Renal pelvis (tissue), 12 donors: ENCODE results near the gene OTUD4. TPM values are rescaled to one million over a fixed set of nuclear protein-coding genes. Genes with fewer than 3 reads are reported as not detected.
"Not testable (repeated sequence)": the region's sequence is repeated elsewhere in the genome, so short reads cannot be mapped to it uniquely, and the experiment has no call there.

Experiments
- DNase-seq: peaks from one replicate; pipeline ENCODE4 v3.0.0-alpha.2; 2013
- long read RNA-seq, 16 experiments: transcript quantifications; one replicate each; lab custom pipeline, GENCODE V29; 2026
- polyA plus RNA-seq, 3 donors: library from polyadenylated mRNA; unstranded; fragments of 120-200 nt; gene quantifications; one replicate each; pipeline ENCODE4 v1.2.1, GENCODE V29; 2013; ENCODE audit not compliant: insufficient read length in 3 of 3

Gene OTUD4
- polyA plus RNA-seq: 10 to 100 TPM; 33.7 to 44.8 (median 42.0) TPM
- long read RNA-seq, donor 1, full-length matches to known transcripts: 3 of 3 reads
- long read RNA-seq, donor 1, partial matches to known transcripts: 0 of 3 reads
- long read RNA-seq, donor 1, other reads (novel, unspliced or antisense): 0 of 3 reads
- long read RNA-seq, donor 2, full-length matches to known transcripts: 3 of 3 reads
- long read RNA-seq, donor 2, partial matches to known transcripts: 0 of 3 reads
- long read RNA-seq, donor 2, other reads (novel, unspliced or antisense): 0 of 3 reads
- long read RNA-seq, donor 3, full-length matches to known transcripts: 1 of 44 reads
- long read RNA-seq, donor 3, partial matches to known transcripts: 32 of 44 reads
- long read RNA-seq, donor 3, other reads (novel, unspliced or antisense): 11 of 44 reads
- long read RNA-seq, donor 4, full-length matches to known transcripts: 2 of 2 reads
- long read RNA-seq, donor 4, partial matches to known transcripts: 0 of 2 reads
- long read RNA-seq, donor 4, other reads (novel, unspliced or antisense): 0 of 2 reads
- long read RNA-seq, donor 5, full-length matches to known transcripts: 3 of 3 reads
- long read RNA-seq, donor 5, partial matches to known transcripts: 0 of 3 reads
- long read RNA-seq, donor 5, other reads (novel, unspliced or antisense): 0 of 3 reads
- long read RNA-seq, donor 6, full-length matches to known transcripts: 1 of 69 reads
- long read RNA-seq, donor 6, partial matches to known transcripts: 55 of 69 reads
- long read RNA-seq, donor 6, other reads (novel, unspliced or antisense): 13 of 69 reads
- long read RNA-seq, donor 7, full-length matches to known transcripts: 4 of 4 reads
- long read RNA-seq, donor 7, partial matches to known transcripts: 0 of 4 reads
- long read RNA-seq, donor 7, other reads (novel, unspliced or antisense): 0 of 4 reads
- long read RNA-seq, donor 8: 0 reads
- long read RNA-seq, donor 9, full-length matches to known transcripts: 1 of 37 reads
- long read RNA-seq, donor 9, partial matches to known transcripts: 24 of 37 reads
- long read RNA-seq, donor 9, other reads (novel, unspliced or antisense): 12 of 37 reads
- long read RNA-seq, donor 10, full-length matches to known transcripts: 1 of 1 reads
- long read RNA-seq, donor 10, partial matches to known transcripts: 0 of 1 reads
- long read RNA-seq, donor 10, other reads (novel, unspliced or antisense): 0 of 1 reads
- long read RNA-seq, donor 11, full-length matches to known transcripts: 2 of 43 reads
- long read RNA-seq, donor 11, partial matches to known transcripts: 34 of 43 reads
- long read RNA-seq, donor 11, other reads (novel, unspliced or antisense): 7 of 43 reads
- long read RNA-seq, donor 12, full-length matches to known transcripts: 4 of 4 reads
- long read RNA-seq, donor 12, partial matches to known transcripts: 0 of 4 reads
- long read RNA-seq, donor 12, other reads (novel, unspliced or antisense): 0 of 4 reads
- long read RNA-seq, donor 13, full-length matches to known transcripts: 1 of 1 reads
- long read RNA-seq, donor 13, partial matches to known transcripts: 0 of 1 reads
- long read RNA-seq, donor 13, other reads (novel, unspliced or antisense): 0 of 1 reads
- long read RNA-seq, donor 14, full-length matches to known transcripts: 3 of 3 reads
- long read RNA-seq, donor 14, partial matches to known transcripts: 0 of 3 reads
- long read RNA-seq, donor 14, other reads (novel, unspliced or antisense): 0 of 3 reads
- long read RNA-seq, donor 15, full-length matches to known transcripts: 1 of 1 reads
- long read RNA-seq, donor 15, partial matches to known transcripts: 0 of 1 reads
- long read RNA-seq, donor 15, other reads (novel, unspliced or antisense): 0 of 1 reads
- long read RNA-seq, donor 16, full-length matches to known transcripts: 1 of 1 reads
- long read RNA-seq, donor 16, partial matches to known transcripts: 0 of 1 reads
- long read RNA-seq, donor 16, other reads (novel, unspliced or antisense): 0 of 1 reads

- peak; percentile 94 for DNase-seq
Measured at GRCh38 chr4:145180298-145181090, at the start of gene OTUD4. OTUD4 (minus strand) TSS chr4:145180589; CDS start chr4:145179973, 616 bp downstream.

GRCh38 chr4:145223228-145223627 lies 42.8 kb upstream of the OTUD4 start:
- DNase-seq: not testable (repeated sequence)

GRCh38 chr4:145221529-145221928 lies 41.1 kb upstream of the OTUD4 start:
- not testable (repeated sequence) for DNase-seq

GRCh38 chr4:145219090-145219489 lies 38.7 kb upstream of the OTUD4 start:
- DNase-seq: no peak

GRCh38 chr4:145218251-145218650 lies 37.9 kb upstream of the OTUD4 start:
- no peak for DNase-seq

GRCh38 chr4:145217349-145217748 lies 37.0 kb upstream of the OTUD4 start:
- DNase-seq: no peak

GRCh38 chr4:145216535-145216934 lies 36.1 kb upstream of the OTUD4 start:
- no peak for DNase-seq

GRCh38 chr4:145213245-145213644 lies 32.9 kb upstream of the OTUD4 start:
- DNase-seq: no peak

GRCh38 chr4:145207934-145208333 lies 27.5 kb upstream of the OTUD4 start:
- DNase-seq: no peak

GRCh38 chr4:145203410-145203809 lies 23.0 kb upstream of the OTUD4 start:
- no peak for DNase-seq

GRCh38 chr4:145200366-145200765 lies 20.0 kb upstream of the OTUD4 start:
- DNase-seq: no peak

- no peak for DNase-seq
Measured at GRCh38 chr4:145199051-145199716, 18.8 kb upstream of the OTUD4 start.

GRCh38 chr4:145196747-145197146 lies 16.4 kb upstream of the OTUD4 start:
- no peak for DNase-seq

GRCh38 chr4:145195167-145195952 lies 15.0 kb upstream of the OTUD4 start:
- no peak for DNase-seq

GRCh38 chr4:145189981-145190380 lies 9.6 kb upstream of the OTUD4 start:
- DNase-seq: no peak

- no peak for DNase-seq
Measured at GRCh38 chr4:145186729-145187128, 6.3 kb upstream of the OTUD4 start.

- DNase-seq: no peak
Measured at GRCh38 chr4:145183581-145183980, 3.2 kb upstream of the OTUD4 start.

- no peak for DNase-seq
Measured at GRCh38 chr4:145183023-145183422, 2.6 kb upstream of the OTUD4 start.
